HL-60/S4 treated with retinoic acid at 250 ng/mL for 4 days and 3 days (cell line): Measurements from ENCODE around the gene SOX18.
"Not testable (repeated sequence)": the region's sequence is repeated elsewhere in the genome, so short reads cannot be mapped to it uniquely, and the experiment has no call there.

Source experiments
- in situ Hi-C: fragments of 300-500 bp; cut with MboI; formaldehyde crosslinking; loops from 2 replicates; pipeline ENCODE4 v1.7.0; 2022; ENCODE audit warnings: low sequenced_read_pairs

Gene SOX18

DNA sequence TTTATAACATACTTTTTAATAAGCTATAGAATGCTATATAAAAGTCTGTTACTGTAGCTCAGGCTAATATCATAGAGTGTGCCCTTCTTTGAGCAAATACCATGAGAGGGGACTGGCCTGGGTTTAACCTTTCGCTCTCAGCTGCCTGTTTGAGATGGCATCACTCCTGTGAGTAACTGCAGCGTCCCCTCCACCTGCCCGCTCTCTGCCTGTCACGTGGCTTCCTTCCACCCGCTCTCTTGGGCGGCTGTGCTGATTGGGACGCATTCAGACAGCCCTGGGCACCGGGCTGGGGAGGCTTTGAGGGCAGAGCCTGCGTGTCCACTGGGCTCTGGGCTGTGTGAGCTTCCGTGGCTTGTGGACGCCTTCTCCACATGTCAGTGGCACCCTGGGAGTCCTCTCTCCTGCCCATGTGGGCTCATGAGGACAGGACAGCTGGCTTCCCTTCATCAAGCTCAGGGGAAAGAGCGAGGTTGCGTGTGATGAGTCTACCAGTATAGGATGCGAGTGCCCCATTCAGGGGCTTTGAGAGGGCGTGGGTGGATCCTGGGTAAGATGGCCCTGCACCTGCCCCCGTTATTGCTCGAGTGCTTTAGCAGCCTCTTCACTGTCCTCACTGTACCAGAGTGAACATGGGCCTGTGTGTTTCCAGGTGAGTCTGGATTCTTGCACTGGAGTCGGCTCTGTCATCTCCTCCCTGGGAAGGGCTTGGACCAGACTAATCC lies 24.2 kb downstream of the SOX18 start:
- in situ Hi-C loops: no loop called here

DNA sequence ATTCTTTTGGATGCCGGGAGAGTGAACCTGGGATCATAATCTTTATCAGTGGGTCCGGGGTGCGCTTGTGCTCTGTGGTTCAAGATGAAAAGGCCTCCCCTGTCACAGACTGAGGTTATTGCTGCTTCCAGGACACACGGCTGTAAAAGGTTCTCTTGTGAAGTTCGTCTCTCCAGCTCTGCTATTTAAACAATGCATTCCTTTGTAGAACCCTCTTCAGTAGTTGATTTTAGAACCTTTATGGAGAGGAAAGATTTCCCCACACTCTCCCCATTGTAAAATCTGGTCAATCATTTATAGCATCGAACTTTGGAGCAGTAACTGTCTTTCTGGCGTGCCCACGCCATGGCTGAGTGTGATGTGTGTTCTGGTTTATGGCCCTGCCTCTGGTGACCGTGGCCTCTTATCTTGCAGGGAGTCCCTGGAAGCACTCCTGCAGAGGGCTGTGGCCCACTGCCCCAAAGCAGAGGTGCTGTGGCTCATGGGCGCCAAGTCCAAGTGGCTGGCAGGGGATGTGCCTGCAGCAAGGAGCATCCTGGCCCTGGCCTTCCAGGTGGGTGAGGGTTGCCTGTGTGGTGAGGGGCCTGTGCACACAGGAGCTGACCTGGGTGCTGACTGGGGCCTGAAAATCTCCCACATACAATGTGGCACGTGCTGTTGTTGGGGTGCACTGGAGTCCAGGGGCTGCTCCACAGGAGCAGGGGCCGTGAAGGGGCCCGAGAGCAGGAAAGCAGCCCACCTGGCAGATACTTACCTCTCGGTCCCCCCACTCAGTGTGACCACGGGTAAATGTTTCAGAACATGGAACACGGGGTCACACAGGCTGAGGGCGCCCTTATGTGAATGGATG lies 25.1 kb downstream of the SOX18 start:
- in situ Hi-C loops: no loop called here

DNA sequence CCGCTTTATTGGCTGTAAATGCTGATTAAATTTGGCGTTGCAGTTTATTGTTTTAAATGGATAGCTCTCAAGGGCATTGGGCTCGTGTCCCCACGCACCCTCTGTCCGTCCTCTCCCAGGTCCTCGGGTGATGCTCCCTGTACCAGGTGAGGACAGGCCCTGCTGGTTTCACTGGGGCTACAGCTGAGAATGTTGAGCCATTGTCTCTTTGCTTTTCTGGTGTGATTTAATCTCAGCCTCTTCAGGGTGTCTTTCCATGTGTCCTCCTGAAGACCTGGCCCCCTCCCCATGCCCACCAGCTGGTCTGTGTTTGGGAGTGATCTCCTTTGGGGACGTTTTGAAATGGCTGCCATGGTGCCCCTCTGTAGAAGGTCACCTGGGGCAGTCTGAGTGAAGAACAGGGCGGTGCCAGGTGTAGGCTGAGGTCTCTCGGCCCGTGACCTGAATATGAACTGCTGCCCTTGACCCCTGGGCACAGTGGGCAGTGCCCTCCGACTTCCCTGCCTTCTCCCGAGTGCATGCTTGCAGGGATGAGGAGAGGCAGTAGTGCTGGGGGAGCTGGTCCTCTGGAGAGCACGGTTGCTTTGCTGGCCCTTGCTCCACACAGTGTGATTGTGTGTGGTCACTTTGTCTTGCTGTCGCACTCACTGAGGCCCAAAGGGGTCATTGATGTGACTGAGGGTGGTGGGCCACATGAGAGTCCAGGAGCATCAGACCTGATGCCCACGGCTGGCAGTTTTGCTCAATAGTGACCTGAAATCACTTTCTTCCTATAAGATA lies 25.9 kb downstream of the SOX18 start:
- in situ Hi-C loops: no loop called here

DNA sequence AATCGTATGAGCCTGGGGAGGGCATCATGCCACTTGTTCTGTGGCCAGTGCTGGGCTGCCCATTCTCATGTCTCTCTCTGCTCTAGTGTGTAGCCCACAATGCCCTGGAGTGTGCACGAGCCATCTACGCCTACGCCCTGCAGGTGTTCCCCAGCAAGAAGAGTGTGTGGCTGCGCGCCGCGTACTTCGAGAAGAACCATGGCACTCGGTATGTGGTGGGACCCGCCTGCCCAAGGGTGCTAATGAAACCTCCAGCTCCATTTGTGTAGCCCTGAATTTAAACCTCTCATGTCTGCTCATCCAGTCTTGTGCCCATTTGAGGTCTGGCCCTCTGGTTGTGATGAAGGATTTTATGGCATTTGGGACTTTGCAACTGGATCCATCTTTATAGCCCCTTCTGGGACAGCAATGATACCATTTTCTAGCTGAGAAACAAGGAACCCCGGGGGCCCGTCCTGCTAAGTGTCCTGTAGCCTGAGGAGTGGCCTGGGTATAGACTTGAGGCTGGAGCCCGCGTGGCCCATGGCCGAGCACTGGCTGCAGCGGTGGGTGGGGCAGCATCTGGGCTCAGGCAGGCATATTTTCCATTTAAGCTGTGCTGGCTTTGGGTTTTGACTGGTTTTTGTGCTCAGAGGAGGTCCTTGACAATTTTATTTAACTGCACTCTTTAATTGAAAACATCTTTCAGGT lies 26.6 kb downstream of the SOX18 start:
- in situ Hi-C loops: no loop called here

DNA sequence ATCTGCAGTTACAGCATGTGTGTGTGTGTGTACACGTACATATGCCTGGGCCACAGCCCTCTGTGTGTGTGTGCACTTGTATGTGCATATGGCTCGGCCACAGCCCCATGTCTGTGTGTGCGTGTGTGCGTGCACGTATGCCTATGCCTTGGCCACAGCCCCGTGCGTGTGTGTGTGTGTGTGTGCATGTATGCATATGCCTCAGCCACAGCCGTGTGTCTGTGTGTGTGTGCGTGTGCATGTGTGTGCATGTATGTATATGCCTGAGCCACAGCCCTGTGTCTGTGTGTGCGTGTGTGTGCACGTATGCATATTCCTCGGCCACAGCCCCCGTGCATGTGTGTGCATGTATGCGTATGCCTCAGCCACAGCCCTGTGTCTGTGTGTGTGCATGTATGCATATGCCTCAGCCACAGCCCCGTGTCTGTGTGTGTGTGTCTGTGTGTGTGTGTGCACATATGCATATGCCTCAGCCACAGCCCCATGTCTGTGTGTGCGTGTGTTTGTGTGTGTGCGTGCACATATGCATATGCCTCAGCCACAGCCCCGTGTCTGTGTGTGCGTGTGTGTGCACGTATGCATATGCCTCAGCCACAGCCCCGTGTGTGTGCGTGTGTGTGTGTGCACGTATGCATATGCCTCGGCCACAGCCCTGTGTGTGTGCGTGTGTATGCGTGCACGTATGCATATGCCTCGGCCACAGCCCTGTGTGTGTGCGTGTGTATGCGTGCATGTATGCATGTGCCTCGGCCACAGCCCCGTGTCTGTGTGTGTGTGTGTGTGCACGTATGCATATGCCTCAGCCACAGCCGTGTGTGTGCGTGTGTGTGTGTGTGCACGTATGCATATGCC lies 28.1 kb downstream of the SOX18 start:
- in situ Hi-C loops: no loop called here

DNA sequence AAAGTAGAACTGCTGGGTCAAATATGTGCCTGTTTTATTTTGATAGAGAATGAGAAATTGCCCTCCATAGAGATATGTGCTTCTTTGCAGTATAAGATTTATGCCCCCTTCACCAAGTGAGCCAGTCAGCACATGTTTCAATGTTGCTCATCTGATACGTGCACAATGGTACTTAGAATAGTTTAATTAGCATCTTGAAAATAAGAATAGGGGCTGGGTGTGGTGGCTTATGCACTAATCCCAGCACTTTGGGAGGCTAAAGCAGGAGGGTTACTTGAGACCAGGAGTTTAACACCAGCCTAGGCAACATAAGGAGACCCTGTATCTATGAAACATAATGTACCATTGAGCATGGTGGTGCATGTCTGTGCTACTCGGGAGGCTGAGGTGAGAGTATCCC lies 33.8 kb downstream of the SOX18 start:
- in situ Hi-C loops: no loop called here

DNA sequence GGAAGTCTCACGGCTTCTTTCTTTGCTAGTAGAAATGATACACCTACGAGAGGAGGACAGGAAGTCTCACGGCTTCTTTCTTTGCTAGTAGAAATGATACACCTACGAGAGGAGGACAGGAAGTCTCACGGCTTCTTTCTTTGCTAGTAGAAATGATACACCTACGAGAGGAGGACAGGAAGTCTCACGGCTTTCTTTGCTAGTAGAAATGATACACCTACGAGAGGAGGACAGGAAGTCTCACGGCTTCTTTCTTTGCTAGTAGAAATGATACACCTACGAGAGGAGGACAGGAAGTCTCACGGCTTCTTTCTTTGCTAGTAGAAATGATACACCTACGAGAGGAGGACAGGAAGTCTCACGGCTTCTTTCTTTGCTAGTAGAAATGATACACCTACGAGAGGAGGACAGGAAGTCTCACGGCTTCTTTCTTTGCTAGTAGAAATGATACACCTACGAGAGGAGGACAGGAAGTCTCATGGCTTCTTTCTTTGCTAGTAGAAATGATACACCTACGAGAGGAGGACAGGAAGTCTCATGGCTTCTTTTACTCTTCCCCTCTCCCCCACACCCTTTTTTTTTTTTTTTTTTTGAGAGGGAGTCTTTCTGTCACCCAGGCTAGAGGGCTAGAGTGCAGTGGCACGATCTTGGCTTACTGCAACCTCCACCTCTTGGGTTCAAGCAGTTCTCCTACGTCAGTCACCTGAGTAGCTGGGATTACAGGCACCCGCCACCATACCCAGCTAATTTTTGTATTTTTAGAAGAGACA lies 36.9 kb downstream of the SOX18 start:
- in situ Hi-C loops: not testable (repeated sequence)

DNA sequence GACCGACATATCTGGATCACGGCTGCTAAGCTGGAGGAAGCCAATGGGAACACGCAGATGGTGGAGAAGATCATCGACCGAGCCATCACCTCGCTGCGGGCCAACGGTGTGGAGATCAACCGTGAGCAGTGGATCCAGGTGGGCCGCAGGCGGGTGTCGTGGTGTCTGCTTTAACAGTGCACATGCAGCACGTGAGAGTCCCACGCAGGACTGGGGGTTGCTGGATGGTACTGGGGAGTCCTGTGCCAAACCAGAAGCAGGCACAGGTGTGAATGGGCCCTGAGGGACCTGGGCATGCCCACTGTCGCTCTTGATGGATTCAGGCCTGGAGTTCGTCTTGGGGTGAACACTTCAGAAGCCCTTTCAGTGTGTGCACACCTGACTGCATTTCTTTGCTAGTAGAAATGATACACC lies 38.1 kb downstream of the SOX18 start:
- in situ Hi-C loops: no loop called here

DNA sequence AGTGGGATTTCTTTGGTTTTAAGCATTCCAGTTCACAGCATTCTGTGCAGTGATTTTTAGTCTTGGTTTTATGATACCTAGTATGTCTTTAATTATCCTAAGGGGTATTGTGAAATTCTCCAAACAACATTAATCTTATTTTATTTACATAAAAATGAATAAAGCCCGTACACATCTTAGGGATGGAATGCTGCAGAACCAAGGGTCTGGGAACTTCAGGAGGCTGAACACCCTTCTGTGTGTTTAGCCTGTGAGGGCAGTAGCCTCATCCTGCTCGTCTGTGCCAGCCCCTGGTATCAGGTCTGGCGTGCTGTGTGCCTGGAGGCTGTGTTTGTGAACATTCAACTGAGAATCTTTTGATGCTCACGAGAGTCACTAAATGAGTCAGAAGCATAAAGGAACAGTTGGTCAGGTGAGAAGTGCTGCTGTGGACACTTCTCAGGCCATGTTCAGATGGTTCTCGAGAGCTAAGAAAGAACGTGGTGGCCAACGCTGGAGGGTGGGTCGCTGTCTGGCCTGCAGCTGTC lies 38.7 kb downstream of the SOX18 start:
- in situ Hi-C loops: no loop called here

DNA sequence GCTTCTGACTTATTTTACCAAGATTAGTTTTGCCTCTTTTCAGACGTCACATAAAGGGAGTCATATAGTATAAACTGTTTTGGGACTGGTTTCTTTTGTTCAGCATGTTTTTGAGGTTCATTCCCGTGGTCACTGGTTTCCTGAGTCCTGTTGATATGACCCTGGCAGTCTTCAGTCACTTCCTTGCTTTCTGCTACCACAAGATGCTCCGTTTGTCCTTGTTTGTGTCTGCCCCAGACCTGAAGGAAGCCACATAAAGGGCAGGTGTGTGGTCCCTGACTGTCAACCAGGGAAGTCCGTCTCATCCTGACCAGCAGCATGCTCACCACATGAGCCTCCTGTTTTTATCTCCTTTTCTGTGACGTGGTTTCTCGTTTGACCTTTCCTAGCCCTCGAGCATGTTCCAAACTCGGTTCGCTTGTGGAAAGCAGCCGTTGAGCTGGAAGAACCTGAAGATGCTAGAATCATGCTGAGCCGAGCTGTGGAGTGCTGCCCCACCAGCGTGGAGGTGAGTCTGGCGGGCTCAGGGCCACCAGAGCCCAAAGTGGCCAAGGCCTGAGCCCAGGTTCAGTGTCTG lies 39.5 kb downstream of the SOX18 start:
- in situ Hi-C loops: no loop called here

DNA sequence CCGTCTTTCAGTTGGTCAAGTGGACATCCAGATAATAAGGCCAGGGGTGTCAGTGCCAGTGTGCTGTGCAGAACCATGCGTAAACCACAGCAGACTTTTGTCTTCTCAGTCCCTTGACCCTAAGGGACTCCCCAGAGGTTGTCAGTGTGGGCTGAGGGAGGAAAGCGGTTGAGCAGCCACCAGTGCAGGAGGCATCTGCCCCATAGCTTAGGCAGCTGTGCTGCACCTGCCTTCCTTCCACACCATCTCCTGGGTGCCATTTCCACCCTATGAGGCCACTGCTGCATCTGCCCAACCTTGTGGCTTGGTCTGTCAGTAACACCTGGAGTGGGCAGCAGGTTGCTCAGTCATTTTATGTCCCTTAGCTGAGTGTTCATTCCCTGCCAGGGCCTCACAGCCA lies 42.5 kb downstream of the SOX18 start:
- in situ Hi-C loops: no loop called here

DNA sequence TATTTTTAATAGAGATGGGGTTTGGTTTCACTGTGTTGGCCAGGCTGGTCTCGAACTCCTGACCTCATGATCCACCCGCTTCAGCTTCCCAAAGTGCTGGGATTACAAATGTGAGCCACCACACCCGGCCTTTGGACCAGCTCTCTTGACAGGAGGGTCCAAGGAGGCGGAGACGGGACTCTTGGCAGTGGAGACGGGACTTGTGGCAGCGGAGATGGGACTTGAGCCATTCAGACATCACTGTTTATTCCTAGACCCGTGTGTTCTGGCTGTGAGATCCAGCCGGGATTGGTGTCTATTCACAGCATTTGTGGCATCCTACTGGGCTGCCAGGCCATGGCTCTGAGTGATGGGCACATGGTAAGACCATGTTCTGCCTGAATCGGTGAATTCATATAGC lies 42.9 kb downstream of the SOX18 start:
- in situ Hi-C loops: no loop called here

DNA sequence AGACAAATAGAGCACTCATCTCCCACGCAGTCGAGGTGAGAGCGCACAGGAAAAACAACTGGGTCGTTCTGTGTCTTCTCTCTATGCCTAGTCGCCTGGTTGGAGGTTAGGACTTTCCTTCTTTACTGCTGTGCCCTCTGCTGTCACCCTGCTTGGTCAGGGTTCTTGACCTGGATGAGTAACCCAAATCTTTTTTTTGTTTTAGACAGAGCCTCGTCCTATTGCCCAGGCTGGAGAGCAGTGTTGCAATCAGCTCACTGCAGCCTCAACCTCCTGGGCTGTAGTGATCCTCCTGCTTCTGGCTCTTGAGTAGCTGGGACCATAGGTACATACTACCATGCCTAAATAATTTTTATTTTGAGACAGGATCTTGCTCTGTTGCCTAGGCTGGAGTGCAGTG lies 44.0 kb downstream of the SOX18 start:
- in situ Hi-C loops: no loop called here

DNA sequence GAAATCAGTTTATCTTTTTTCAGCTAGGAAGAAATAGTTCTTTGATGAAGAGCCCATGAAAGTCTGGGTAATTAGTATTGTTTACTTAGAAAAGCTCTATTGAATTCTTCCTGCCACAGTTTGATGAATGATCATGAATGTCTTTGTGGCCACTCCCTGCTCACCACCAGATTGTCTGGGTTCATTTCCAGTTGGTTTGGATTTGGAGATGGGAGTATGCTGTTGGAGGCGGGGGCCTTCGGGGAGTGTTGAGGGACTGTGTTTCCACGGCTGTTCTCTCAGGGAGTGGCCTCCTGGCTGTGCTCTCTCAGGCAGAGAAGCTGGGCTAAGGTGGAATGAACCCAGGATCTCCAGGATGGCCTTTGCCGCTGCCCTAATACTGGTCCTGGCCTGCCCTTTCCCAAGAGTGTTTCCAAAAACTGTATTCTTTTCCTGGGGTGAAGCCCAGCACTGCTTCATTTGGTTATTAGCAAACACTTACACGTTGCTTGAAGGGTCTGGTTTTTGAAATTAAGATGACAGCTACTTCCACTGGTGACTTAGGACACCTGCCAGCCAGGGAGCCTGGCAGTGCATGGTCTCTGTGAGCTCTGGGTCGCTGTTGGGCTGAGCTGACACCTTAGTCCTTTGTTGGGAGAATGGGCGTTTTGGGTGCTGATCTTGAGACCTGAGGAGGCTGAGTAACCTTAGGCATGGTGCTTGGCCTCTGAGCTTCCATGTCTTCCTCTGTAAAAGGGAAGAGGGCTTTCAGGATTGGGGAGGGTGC lies 45.3 kb downstream of the SOX18 start:
- in situ Hi-C loops: no loop called here

DNA sequence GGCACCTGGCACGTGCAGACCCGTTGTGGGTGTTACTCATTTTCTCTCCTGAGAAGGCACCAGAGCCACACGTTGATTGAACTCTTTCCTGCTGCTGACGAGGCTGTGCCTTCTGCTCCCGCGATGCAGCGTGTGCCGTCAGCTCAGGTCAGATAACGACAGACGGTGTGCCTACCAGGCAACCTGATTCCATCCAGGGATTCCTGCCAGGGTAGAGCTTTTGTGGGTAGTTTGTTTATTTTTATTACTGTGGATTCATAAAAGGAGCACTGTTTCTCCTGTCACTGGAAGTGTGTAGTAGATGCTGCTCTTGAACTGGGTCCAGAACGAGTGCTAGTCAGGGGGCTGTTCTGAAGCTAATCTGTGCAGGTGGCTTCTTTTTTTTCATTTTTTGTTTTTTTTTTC lies 47.8 kb downstream of the SOX18 start:
- in situ Hi-C loops: no loop called here

DNA sequence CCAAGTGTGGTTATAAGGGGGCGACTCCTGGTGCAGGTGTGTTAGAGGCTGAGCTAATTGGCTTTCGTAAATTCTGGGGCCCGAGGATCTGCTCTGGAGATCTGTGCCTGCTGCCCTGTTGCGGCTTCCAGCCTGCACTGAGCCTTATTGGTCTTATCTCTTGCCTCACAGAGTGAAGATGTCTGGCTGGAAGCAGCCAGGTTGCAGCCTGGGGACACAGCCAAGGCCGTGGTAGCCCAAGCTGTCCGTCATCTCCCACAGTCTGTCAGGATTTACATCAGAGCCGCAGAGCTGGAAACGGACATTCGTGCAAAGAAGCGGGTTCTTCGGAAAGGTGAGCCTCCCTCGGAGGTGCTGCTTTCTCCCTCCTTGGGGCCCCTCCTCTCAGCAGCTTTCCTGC lies 48.5 kb downstream of the SOX18 start:
- in situ Hi-C loops: no loop called here
